ENCODE measurements around the gene IL1RAPL2.

DNA sequence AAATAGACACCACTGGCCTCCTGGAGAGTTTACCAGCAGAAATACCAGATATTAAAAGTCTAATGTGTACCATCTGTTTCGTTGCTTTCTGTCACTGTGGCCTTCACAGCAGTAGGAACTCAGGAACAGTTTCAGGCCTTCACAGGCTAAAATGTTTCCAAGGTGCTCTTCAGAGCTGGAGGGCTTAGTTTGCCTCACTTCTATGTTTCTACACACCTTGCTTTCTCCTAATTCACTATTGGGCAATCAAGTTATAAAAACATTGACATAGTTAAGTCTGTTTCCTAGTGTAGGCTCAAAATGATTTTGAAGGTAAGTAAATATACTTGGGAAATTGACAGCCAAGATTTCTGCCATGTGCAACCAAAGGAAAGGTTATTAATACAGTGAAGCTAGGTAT lies 395.9 kb downstream of the IL1RAPL2 start:
- TF ChIP-seq, protein P1, sequence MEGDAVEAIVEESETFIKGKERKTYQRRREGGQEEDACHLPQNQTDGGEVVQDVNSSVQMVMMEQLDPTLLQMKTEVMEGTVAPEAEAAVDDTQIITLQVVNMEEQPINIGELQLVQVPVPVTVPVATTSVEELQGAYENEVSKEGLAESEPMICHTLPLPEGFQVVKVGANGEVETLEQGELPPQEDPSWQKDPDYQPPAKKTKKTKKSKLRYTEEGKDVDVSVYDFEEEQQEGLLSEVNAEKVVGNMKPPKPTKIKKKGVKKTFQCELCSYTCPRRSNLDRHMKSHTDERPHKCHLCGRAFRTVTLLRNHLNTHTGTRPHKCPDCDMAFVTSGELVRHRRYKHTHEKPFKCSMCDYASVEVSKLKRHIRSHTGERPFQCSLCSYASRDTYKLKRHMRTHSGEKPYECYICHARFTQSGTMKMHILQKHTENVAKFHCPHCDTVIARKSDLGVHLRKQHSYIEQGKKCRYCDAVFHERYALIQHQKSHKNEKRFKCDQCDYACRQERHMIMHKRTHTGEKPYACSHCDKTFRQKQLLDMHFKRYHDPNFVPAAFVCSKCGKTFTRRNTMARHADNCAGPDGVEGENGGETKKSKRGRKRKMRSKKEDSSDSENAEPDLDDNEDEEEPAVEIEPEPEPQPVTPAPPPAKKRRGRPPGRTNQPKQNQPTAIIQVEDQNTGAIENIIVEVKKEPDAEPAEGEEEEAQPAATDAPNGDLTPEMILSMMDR (IDR thresholded peaks at IDR 0.05; ENCODE audit: low read depth, low read length, poor library complexity, severe bottlenecking) = no peak
- no peak for TF ChIP-seq EZH2phosphoT487 (IDR thresholded peaks at IDR 0.05; ENCODE audit: borderline replicate concordance, low read length)

Measured in DOHH2 (cell line).